Spleen (tissue), 7 donors: Measurements from ENCODE around the gene CPOX.

Experiments
- CTCF ChIP-seq, 11 experiments: fragments of 200-600 bp in 7 of 11; fragments of 450-650 bp in 4 of 11; sonication (generic) in 4 of 11; IDR thresholded peaks in 8 of 11; conservative IDR thresholded peaks in 3 of 11; 1 replicate in 7 of 11; 2 replicates in 4 of 11; pipeline versions ENCODE4 v1.4.0 to v1.8.0; 2016 to 2021; ENCODE audit warnings: antibody characterized with exemption in 11 of 11, inconsistent platforms in 4 of 11, mild to moderate bottlenecking in 1 of 11
- POLR2A ChIP-seq, 3 donors: fragments of 450-650 bp; IDR thresholded peaks; one replicate each; pipeline ENCODE4 v1.5.1; 2017; ENCODE audit warnings: antibody characterized with exemption in 3 of 3, mild to moderate bottlenecking in 1 of 3
- POLR2AphosphoS5 ChIP-seq, 3 donors: sonication (generic); formaldehyde crosslinking; IDR thresholded peaks; one replicate each; pipeline ENCODE4 v1.5.1; 2017; ENCODE audit warnings: antibody characterized with exemption in 3 of 3
- donor health status: DM: no; HTN: no; CAD: no; lungs with moderate emphysema.
- donor health status: DM: no; HTN: no; CAD: no.
- donor health status: DM: no; HTN: no; CAD: no.

- TF ChIP-seq POLR2AphosphoS5 (IDR thresholded peaks at IDR 0.05) (no peak), CTCF (IDR thresholded peaks at IDR 0.05 in 8 of 11, conservative IDR thresholded peaks at IDR 0.05 in 3 of 11) (no peak), POLR2A (IDR thresholded peaks at IDR 0.05) (no peak)
Observed at GRCh38 chr3:98599647-98600411, 6.4 kb upstream of the CPOX start.
